ENCODE results near the gene SREK1IP1.

Gene SREK1IP1

DNA sequence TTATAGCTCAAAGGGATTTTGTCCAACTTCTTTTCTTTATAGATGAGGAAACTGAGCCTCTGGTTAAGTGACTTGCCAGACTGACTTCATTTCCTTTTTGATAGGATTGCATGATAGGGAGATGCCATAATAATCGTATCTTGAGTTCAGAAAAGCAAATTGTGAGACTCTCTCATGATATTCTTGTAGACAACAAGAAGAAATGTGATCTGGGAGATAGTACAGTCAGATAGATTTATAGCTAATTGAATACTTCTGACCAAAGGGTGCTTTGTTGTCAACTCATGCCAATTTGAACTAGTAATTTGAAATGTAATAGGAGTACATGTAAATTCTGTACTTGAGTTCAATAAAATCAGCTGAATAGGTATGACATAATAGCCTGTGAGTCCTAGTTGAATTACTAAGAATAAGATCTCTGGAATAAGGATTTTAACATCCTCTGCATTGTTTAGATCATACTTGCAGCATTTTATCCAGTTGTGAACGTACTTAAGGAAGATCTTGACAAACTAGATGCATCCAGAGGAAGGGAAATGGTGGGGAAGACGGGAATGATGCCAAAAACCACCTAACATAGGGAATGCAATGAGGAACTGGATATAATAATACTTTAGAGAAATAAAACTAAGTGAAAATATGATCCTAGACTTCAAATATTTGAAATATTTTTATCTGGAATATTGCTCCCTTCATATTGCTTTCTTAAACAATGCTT is 25.7 kb upstream of the SREK1IP1 start:
- Histone ChIP-seq H3K27ac (ENCODE audit: extremely low read depth, low read depth, low read length) (no peak overlapping the region), H3K9me3 (ENCODE audit: control insufficient read depth, insufficient read depth, low read depth, low read length) (no peaks in the 10 kb centered on the region), H3K4me3 (ENCODE audit: low read depth, low read length) (no peak overlapping the region), H3K36me3 (ENCODE audit: control insufficient read depth in 2 of 2, insufficient read depth in 1 of 2, low read length in 2 of 2) (peaks cover 0 to 3% of the 10 kb centered on the region in 2 experiments; a peak in 2 of 3 replicates), H3K4me1 (ENCODE audit: control insufficient read depth, insufficient read depth, low read length) (peaks cover 14% of the 10 kb centered on the region)
- TF ChIP-seq ZNF843 (tag by site-specific recombination; IDR thresholded peaks at IDR 0.05) (0 out of 2 replicates have a peak, but pooled peaks have one; percentile 26), ZNF16 (tag by site-specific recombination; IDR thresholded peaks at IDR 0.05; ENCODE audit: low read depth) (no peak), MYNN (tag by site-specific recombination; IDR thresholded peaks at IDR 0.05; ENCODE audit: borderline replicate concordance) (peak; percentile 72), ZXDB (tag by site-specific recombination; IDR thresholded peaks at IDR 0.05) (peak; percentile 17; the same call in 1 of the 2 replicates)
- TF ChIP-seq, protein P1, sequence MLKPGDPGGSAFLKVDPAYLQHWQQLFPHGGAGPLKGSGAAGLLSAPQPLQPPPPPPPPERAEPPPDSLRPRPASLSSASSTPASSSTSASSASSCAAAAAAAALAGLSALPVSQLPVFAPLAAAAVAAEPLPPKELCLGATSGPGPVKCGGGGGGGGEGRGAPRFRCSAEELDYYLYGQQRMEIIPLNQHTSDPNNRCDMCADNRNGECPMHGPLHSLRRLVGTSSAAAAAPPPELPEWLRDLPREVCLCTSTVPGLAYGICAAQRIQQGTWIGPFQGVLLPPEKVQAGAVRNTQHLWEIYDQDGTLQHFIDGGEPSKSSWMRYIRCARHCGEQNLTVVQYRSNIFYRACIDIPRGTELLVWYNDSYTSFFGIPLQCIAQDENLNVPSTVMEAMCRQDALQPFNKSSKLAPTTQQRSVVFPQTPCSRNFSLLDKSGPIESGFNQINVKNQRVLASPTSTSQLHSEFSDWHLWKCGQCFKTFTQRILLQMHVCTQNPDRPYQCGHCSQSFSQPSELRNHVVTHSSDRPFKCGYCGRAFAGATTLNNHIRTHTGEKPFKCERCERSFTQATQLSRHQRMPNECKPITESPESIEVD (tag by site-specific recombination; IDR thresholded peaks at IDR 0.05): 0 out of 2 replicates have a peak, but pooled peaks have one; percentile 18
- TF ChIP-seq, protein P2, sequence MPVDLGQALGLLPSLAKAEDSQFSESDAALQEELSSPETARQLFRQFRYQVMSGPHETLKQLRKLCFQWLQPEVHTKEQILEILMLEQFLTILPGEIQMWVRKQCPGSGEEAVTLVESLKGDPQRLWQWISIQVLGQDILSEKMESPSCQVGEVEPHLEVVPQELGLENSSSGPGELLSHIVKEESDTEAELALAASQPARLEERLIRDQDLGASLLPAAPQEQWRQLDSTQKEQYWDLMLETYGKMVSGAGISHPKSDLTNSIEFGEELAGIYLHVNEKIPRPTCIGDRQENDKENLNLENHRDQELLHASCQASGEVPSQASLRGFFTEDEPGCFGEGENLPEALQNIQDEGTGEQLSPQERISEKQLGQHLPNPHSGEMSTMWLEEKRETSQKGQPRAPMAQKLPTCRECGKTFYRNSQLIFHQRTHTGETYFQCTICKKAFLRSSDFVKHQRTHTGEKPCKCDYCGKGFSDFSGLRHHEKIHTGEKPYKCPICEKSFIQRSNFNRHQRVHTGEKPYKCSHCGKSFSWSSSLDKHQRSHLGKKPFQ (tag by site-specific recombination; IDR thresholded peaks at IDR 0.05): no peak
- ChIA-PET POLR2A (no interaction called here), CTCF (interaction anchor here (0.6 to 2.5 kb wide), 3 partner anchors 10 to 184 kb away, joined by 3 to 10 read pairs (median 3); no protein-coding TSS in a partner anchor)

DNA sequence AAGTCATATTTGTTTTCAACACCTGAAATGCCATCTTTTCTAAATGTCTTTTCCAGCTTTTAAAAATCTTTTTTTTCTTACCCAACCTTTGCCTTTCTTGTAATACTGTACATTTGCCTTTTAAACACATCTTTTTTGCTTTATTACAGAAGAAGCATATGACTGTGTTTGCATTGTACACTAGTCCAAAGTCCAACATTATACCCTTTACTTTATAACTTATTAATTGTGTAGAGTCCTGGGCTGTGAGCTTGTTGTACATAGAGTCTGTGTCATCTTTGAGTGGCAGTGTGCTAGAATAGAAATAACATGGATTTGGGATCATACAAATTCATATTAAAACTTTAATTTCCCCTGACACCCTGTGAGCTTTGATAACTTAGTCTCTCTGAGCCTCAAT is 24.0 kb upstream of the SREK1IP1 start:
- CTCF ChIA-PET: interaction anchor here (0.6 to 2.5 kb wide), 3 partner anchors 8 to 113 kb away, joined by 3 to 10 read pairs (median 4); no protein-coding TSS in a partner anchor

More for the DNA sequence above, 24.0 kb upstream of the SREK1IP1 start:
- Histone ChIP-seq H3K9me3 (ENCODE audit: control insufficient read depth, insufficient read depth, low read depth, low read length) (no peaks in the 10 kb centered on the region), H3K36me3 (ENCODE audit: control insufficient read depth in 2 of 2, insufficient read depth in 1 of 2, low read length in 2 of 2) (peaks cover 0 to 3% of the 10 kb centered on the region in 2 experiments; a peak in 2 of 3 replicates), H3K4me3 (ENCODE audit: low read depth, low read length) (no peak overlapping the region), H3K4me1 (ENCODE audit: control insufficient read depth, insufficient read depth, low read length) (peaks cover 14% of the 10 kb centered on the region), H3K27ac (ENCODE audit: extremely low read depth, low read depth, low read length) (no peak overlapping the region)
- no peak for TF ChIP-seq ZNF624 (tag by site-specific recombination; IDR thresholded peaks at IDR 0.05)
- no peak for TF ChIP-seq REPIN1 (tag by site-specific recombination; IDR thresholded peaks at IDR 0.05; ENCODE audit: low read depth)
- no peak for TF ChIP-seq ZNF155 (tag by site-specific recombination; IDR thresholded peaks at IDR 0.05)
- TF ChIP-seq SETDB1 (IDR thresholded peaks at IDR 0.05; ENCODE audit: insufficient read length, low read length): no peak
- TF ChIP-seq, protein P3, sequence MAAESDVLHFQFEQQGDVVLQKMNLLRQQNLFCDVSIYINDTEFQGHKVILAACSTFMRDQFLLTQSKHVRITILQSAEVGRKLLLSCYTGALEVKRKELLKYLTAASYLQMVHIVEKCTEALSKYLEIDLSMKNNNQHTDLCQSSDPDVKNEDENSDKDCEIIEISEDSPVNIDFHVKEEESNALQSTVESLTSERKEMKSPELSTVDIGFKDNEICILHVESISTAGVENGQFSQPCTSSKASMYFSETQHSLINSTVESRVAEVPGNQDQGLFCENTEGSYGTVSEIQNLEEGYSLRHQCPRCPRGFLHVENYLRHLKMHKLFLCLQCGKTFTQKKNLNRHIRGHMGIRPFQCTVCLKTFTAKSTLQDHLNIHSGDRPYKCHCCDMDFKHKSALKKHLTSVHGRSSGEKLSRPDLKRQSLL (tag by site-specific recombination; IDR thresholded peaks at IDR 0.05): no peak
- TF ChIP-seq, protein P4, sequence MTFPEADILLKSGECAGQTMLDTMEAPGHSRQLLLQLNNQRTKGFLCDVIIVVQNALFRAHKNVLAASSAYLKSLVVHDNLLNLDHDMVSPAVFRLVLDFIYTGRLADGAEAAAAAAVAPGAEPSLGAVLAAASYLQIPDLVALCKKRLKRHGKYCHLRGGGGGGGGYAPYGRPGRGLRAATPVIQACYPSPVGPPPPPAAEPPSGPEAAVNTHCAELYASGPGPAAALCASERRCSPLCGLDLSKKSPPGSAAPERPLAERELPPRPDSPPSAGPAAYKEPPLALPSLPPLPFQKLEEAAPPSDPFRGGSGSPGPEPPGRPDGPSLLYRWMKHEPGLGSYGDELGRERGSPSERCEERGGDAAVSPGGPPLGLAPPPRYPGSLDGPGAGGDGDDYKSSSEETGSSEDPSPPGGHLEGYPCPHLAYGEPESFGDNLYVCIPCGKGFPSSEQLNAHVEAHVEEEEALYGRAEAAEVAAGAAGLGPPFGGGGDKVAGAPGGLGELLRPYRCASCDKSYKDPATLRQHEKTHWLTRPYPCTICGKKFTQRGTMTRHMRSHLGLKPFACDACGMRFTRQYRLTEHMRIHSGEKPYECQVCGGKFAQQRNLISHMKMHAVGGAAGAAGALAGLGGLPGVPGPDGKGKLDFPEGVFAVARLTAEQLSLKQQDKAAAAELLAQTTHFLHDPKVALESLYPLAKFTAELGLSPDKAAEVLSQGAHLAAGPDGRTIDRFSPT (tag by site-specific recombination; IDR thresholded peaks at IDR 0.05): no peak
- TF ChIP-seq ZNF530 (tag by site-specific recombination; IDR thresholded peaks at IDR 0.05; ENCODE audit: low read depth): no peak
- TF ChIP-seq, protein P5, sequence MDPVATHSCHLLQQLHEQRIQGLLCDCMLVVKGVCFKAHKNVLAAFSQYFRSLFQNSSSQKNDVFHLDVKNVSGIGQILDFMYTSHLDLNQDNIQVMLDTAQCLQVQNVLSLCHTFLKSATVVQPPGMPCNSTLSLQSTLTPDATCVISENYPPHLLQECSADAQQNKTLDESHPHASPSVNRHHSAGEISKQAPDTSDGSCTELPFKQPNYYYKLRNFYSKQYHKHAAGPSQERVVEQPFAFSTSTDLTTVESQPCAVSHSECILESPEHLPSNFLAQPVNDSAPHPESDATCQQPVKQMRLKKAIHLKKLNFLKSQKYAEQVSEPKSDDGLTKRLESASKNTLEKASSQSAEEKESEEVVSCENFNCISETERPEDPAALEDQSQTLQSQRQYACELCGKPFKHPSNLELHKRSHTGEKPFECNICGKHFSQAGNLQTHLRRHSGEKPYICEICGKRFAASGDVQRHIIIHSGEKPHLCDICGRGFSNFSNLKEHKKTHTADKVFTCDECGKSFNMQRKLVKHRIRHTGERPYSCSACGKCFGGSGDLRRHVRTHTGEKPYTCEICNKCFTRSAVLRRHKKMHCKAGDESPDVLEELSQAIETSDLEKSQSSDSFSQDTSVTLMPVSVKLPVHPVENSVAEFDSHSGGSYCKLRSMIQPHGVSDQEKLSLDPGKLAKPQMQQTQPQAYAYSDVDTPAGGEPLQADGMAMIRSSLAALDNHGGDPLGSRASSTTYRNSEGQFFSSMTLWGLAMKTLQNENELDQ (tag by site-specific recombination; IDR thresholded peaks at IDR 0.05; ENCODE audit: low read depth): no peak
- TF ChIP-seq ZNF292 (tag by site-specific recombination; IDR thresholded peaks at IDR 0.05; ENCODE audit: borderline replicate concordance, low read depth): no peak
- TF ChIP-seq, protein P6, sequence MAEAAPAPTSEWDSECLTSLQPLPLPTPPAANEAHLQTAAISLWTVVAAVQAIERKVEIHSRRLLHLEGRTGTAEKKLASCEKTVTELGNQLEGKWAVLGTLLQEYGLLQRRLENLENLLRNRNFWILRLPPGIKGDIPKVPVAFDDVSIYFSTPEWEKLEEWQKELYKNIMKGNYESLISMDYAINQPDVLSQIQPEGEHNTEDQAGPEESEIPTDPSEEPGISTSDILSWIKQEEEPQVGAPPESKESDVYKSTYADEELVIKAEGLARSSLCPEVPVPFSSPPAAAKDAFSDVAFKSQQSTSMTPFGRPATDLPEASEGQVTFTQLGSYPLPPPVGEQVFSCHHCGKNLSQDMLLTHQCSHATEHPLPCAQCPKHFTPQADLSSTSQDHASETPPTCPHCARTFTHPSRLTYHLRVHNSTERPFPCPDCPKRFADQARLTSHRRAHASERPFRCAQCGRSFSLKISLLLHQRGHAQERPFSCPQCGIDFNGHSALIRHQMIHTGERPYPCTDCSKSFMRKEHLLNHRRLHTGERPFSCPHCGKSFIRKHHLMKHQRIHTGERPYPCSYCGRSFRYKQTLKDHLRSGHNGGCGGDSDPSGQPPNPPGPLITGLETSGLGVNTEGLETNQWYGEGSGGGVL (tag by site-specific recombination; IDR thresholded peaks at IDR 0.05): no peak
- TF ChIP-seq YY2 (tag by site-specific recombination; IDR thresholded peaks at IDR 0.05): no peak
- TF ChIP-seq ZNF2 (tag by site-specific recombination; IDR thresholded peaks at IDR 0.05): no peak
- POLR2A ChIA-PET: no interaction called here
